C1 segment of cervical spinal cord (tissue), 14 donors: ENCODE results near the gene APPL2.

Source experiments
- DNase-seq, 14 donors: peaks; one replicate each; lab custom pipeline; 2025; lab: John Stamatoyannopoulos, UW

Gene APPL2

GRCh38 chr12:105222726-105223351 lies 13.1 kb downstream of the APPL2 start:
- DNase-seq = no peak

GRCh38 chr12:105222284-105222655 lies 13.7 kb downstream of the APPL2 start:
- peak in 1 of 14 donors; percentile 12 for DNase-seq

- peak in 4 of 14 donors; percentile 8 to 29 (median 20) for DNase-seq
Observed at GRCh38 chr12:105221583-105222283, 14.2 kb downstream of the APPL2 start.

- no peak for DNase-seq
Observed at GRCh38 chr12:105220929-105221290, 15.1 kb downstream of the APPL2 start.

- no peak for DNase-seq
Observed at GRCh38 chr12:105220150-105220928, 15.6 kb downstream of the APPL2 start.

- DNase-seq = no peak
Observed at GRCh38 chr12:105219261-105220028, 16.5 kb downstream of the APPL2 start.

- DNase-seq = no peak
Observed at GRCh38 chr12:105218434-105218833, 17.5 kb downstream of the APPL2 start.

- no peak for DNase-seq
Observed at GRCh38 chr12:105214670-105215375, 21.2 kb downstream of the APPL2 start.

- DNase-seq = no peak
Observed at GRCh38 chr12:105214148-105214547, 21.8 kb downstream of the APPL2 start.

- DNase-seq = no peak
Observed at GRCh38 chr12:105212438-105212837, 23.5 kb downstream of the APPL2 start.

- DNase-seq = no peak
Observed at GRCh38 chr12:105209091-105209490, 26.9 kb downstream of the APPL2 start.

- DNase-seq = peak in 1 of 14 donors; percentile 45
Observed at GRCh38 chr12:105206686-105207374, 29.1 kb downstream of the APPL2 start.

GRCh38 chr12:105205322-105206048 lies 30.5 kb downstream of the APPL2 start:
- no peak for DNase-seq

- no peak for DNase-seq
Observed at GRCh38 chr12:105204916-105205315, 31.1 kb downstream of the APPL2 start.

GRCh38 chr12:105204127-105204526 lies 31.8 kb downstream of the APPL2 start:
- no peak for DNase-seq

- DNase-seq = no peak
Observed at GRCh38 chr12:105202202-105202601, 33.8 kb downstream of the APPL2 start.

- peak in 1 of 14 donors; percentile 11 for DNase-seq
Observed at GRCh38 chr12:105201299-105201698, 34.7 kb downstream of the APPL2 start.

- no peak for DNase-seq
Observed at GRCh38 chr12:105200385-105200784, 35.6 kb downstream of the APPL2 start.

- DNase-seq = no peak
Observed at GRCh38 chr12:105198961-105199360, 37.0 kb downstream of the APPL2 start.

GRCh38 chr12:105196090-105196489 lies 39.9 kb downstream of the APPL2 start:
- DNase-seq = no peak
